ENCODE measurements around the gene ARRB1.

DNA sequence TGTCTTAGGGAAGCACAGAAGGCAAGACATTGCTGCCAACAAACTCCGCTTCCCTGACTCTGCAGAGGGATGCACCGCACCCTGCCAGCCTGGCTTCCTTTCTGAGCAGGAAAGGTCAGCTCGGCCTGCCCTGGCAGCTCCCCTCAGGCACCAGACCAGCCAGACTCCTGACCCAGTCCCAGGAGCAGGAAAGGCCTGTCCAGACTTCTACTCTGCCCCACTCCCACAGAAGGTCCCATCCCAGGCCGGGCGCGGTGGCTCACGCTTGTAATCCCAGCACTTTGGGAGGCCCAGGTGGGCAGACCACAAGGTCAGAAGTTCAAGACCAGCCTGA, 17.7 kb downstream of the ARRB1 start:
- TF ChIP-seq CTCF (IDR thresholded peaks at IDR 0.05): no peak
- no peak for TF ChIP-seq POLR2A (IDR thresholded peaks at IDR 0.05)
